H9 (cell line): ENCODE measurements around the gene ORAI2. TPM values are rescaled to one million over a fixed set of nuclear protein-coding genes. Genes with fewer than 3 reads are reported as not detected.

Experiments used
- DNase-seq: peaks from one replicate; pipeline ENCODE4 v3.0.0-alpha.2; 2017
- H2AFZ ChIP-seq: one replicate; pipeline ENCODE4 v1.6.1; 2013; ENCODE audit warnings: mild to moderate bottlenecking, low read length, control low read depth, moderate library complexity
- H2AK5ac ChIP-seq: 2 replicates; pipeline ENCODE4 v1.6.1; 2013; ENCODE audit warnings: low read length, control low read depth, mixed read lengths; ENCODE audit not compliant: insufficient read length
- H2BK120ac ChIP-seq: one replicate; pipeline ENCODE4 v1.6.1; 2013; ENCODE audit warnings: low read depth, mild to moderate bottlenecking, low read length, control low read depth, inconsistent platforms; ENCODE audit not compliant: poor library complexity, severe bottlenecking
- H2BK12ac ChIP-seq: 2 replicates; pipeline ENCODE4 v1.6.1; 2013; ENCODE audit warnings: low read length, control low read depth, mixed read lengths, low read depth; ENCODE audit not compliant: insufficient read length
- H2BK15ac ChIP-seq: 2 replicates; pipeline ENCODE4 v1.6.1; 2013; ENCODE audit warnings: low read depth, low read length, control low read depth
- H2BK20ac ChIP-seq: one replicate; pipeline ENCODE4 v1.6.1; 2013; ENCODE audit warnings: low read depth, mild to moderate bottlenecking, low read length, control low read depth, inconsistent platforms; ENCODE audit not compliant: poor library complexity, severe bottlenecking
- H2BK5ac ChIP-seq: 2 replicates; pipeline ENCODE4 v1.6.1; 2013; ENCODE audit warnings: low read length, control low read depth, mixed read lengths; ENCODE audit not compliant: insufficient read length
- H3K14ac ChIP-seq: 2 replicates; pipeline ENCODE4 v1.6.1; 2013; ENCODE audit warnings: low read length, control low read depth; ENCODE audit not compliant: insufficient read depth
- H3K18ac ChIP-seq: 2 replicates; pipeline ENCODE4 v1.6.1; 2013; ENCODE audit warnings: low read depth, mild to moderate bottlenecking, mixed read lengths, low read length, control low read depth; ENCODE audit not compliant: insufficient read length
- H3K23ac ChIP-seq: 2 replicates; pipeline ENCODE4 v1.6.1; 2013; ENCODE audit warnings: low read length, control low read depth, mixed read lengths, low read depth; ENCODE audit not compliant: insufficient read length
- H3K23me2 ChIP-seq: 2 replicates; pipeline ENCODE4 v1.6.1; 2013; ENCODE audit warnings: low read depth, mild to moderate bottlenecking, mixed read lengths, low read length, control low read depth; ENCODE audit not compliant: insufficient read length, poor library complexity, severe bottlenecking
- H3K27ac ChIP-seq: 2 replicates; pipeline ENCODE4 v1.5.1; 2013; ENCODE audit warnings: low read length, control low read depth, mixed read lengths, low read depth; ENCODE audit not compliant: insufficient read length
- H3K27me3 ChIP-seq: 2 replicates; pipeline ENCODE4 v1.6.1; 2013; ENCODE audit warnings: low read length, control low read depth, inconsistent platforms; ENCODE audit not compliant: insufficient read depth
- H3K4ac ChIP-seq: 2 replicates; pipeline ENCODE4 v1.6.1; 2013; ENCODE audit warnings: low read depth, mild to moderate bottlenecking, control low read depth, inconsistent platforms, low read length, moderate library complexity
- H3K4me1 ChIP-seq: 2 replicates; pipeline ENCODE4 v1.6.1; 2013; ENCODE audit warnings: low read length, control low read depth, inconsistent platforms; ENCODE audit not compliant: insufficient read depth
- H3K4me2 ChIP-seq: 2 replicates; pipeline ENCODE4 v1.6.1; 2013; ENCODE audit warnings: low read length, control low read depth, mixed read lengths; ENCODE audit not compliant: insufficient read length, insufficient read depth
- H3K56ac ChIP-seq: 2 replicates; pipeline ENCODE4 v1.6.1; 2013; ENCODE audit warnings: low read depth, mild to moderate bottlenecking, mixed read lengths, low read length, control low read depth; ENCODE audit not compliant: insufficient read length
- H3K79me1 ChIP-seq: 2 replicates; pipeline ENCODE4 v1.6.1; 2013; ENCODE audit warnings: low read depth, mild to moderate bottlenecking, moderate library complexity, low read length, control low read depth, inconsistent platforms; ENCODE audit not compliant: insufficient read depth, poor library complexity, severe bottlenecking
- H3K79me2 ChIP-seq: 2 replicates; pipeline ENCODE4 v1.6.1; 2013; ENCODE audit warnings: low read length, control low read depth, inconsistent platforms; ENCODE audit not compliant: insufficient read depth
- H3K9ac ChIP-seq: 2 replicates; pipeline ENCODE4 v1.6.1; 2013; ENCODE audit warnings: low read length, control low read depth, mixed read lengths; ENCODE audit not compliant: insufficient read length; ENCODE audit errors: extremely low read depth
- H3K9me3 ChIP-seq: one replicate; pipeline ENCODE4 v1.6.1; 2013; ENCODE audit warnings: low read depth, low read length, inconsistent platforms; ENCODE audit not compliant: control insufficient read depth
- H3T11ph ChIP-seq: one replicate; pipeline ENCODE4 v1.6.1; 2013; ENCODE audit warnings: mild to moderate bottlenecking, low read length, control low read depth, inconsistent platforms
- H4K20me1 ChIP-seq: one replicate; pipeline ENCODE4 v1.6.1; 2013; ENCODE audit not compliant: control insufficient read depth, insufficient read length, insufficient read depth
- H4K5ac ChIP-seq: 2 replicates; pipeline ENCODE4 v1.6.1; 2013; ENCODE audit warnings: low read depth, mild to moderate bottlenecking, mixed read lengths, low read length, control low read depth; ENCODE audit not compliant: insufficient read length
- H4K8ac ChIP-seq: replicated peaks from 2 replicates; pipeline ENCODE4 v1.6.1; 2013; ENCODE audit warnings: low read length, control low read depth, mixed read lengths, low read depth; ENCODE audit not compliant: insufficient read length
- H4K91ac ChIP-seq: 2 replicates; pipeline ENCODE4 v1.6.1; 2013; ENCODE audit warnings: low read depth, mild to moderate bottlenecking, moderate library complexity, mixed read lengths, low read length, control low read depth; ENCODE audit not compliant: insufficient read length
- H3K27ac Mint-ChIP-seq, 3 experiments: 2 replicates in 2 of 3; 3 replicates in 1 of 3; pipeline ENCODE4 v1.8.0; 2020 to 2021; ENCODE audit warnings: mixed read lengths in 3 of 3, mild to moderate bottlenecking in 1 of 3, moderate library complexity in 1 of 3
- H3K27me3 Mint-ChIP-seq: 2 replicates; pipeline ENCODE4 v1.8.0; 2021; ENCODE audit warnings: low read depth, mild to moderate bottlenecking, moderate library complexity, mixed read lengths
- H3K36me3 Mint-ChIP-seq, 3 experiments: 2 replicates in 2 of 3; 3 replicates in 1 of 3; pipeline ENCODE4 v1.8.0; 2020 to 2021; ENCODE audit warnings: low read depth in 3 of 3, mixed read lengths in 3 of 3; ENCODE audit not compliant: insufficient read depth in 1 of 3
- H3K4me1 Mint-ChIP-seq, 2 experiments: 2 replicates each; pipeline ENCODE4 v1.8.0; 2020; ENCODE audit warnings: mixed read lengths in 2 of 2
- H3K4me3 Mint-ChIP-seq, 2 experiments: 2 replicates in 1 of 2; 3 replicates in 1 of 2; pipeline ENCODE4 v1.8.0; 2020 to 2021; ENCODE audit warnings: mild to moderate bottlenecking in 2 of 2, mixed read lengths in 2 of 2, moderate library complexity in 1 of 2
- H3K9me3 Mint-ChIP-seq, 2 experiments: 2 replicates in 1 of 2; 3 replicates in 1 of 2; pipeline ENCODE4 v1.8.0; 2020; ENCODE audit warnings: mild to moderate bottlenecking in 2 of 2, mixed read lengths in 2 of 2, moderate library complexity in 1 of 2
- WGBS: extraction: QIAGEN DNeasy Blood & Tissue Kit; methylation state at CpG from one replicate; pipeline ENCODE4 v1.1.7; 2013; ENCODE audit warnings: missing lambda C conversion rate, low lambda C conversion rate, mixed read lengths; ENCODE audit not compliant: insufficient read length; ENCODE audit errors: extremely low coverage; 5-methylcytosine and 5-hydroxymethylcytosine counted together
- total RNA-seq: library from RNA; stranded (reverse); gene quantifications from 2 replicates; pipeline ENCODE4 v1.2.1, GENCODE V29; 2021
- TF ChIP-seq, protein P1 (sequence below): fragments of 200-600 bp; sonication (generic); conservative IDR thresholded peaks from 3 replicates; pipeline ENCODE4 v1.8.0; 2021; ENCODE audit warnings: antibody characterized with exemption, mild to moderate bottlenecking

ORAI2 gene
- total RNA-seq, 1 experiment from 2014 or later: 26.6 TPM

DNA sequence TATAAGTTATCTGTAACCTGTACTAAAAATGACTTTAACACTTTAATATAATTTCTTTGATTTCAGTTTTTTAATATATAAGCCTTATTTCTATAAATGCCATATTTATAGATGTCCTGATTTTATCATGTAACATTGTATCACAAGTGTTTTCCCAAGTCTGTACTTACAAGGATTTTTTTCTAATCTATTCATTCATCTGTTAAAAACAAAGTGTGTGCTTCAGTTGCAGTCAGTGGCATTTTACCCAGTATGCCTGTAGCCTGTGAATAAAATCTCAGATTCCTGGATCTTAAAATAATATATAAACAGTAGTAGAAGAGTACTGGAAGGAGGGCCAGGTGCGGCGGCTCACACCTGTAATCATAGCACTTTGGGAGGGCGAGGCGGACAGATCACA, 19.8 kb upstream of the ORAI2 start:
- H3K27me3 Mint-ChIP-seq: no peaks in the 10 kb centered on the region
- H2BK12ac ChIP-seq: no peak overlapping the region
- no peak overlapping the region for H3K4me3 Mint-ChIP-seq
- no peak overlapping the region for H2AFZ ChIP-seq
- H3K27ac Mint-ChIP-seq: no peak overlapping the region
- H4K5ac ChIP-seq: no peak overlapping the region
- no peak overlapping the region for H3K23ac ChIP-seq
- peaks cover 7 to 13% of the 10 kb centered on the region in 2 experiments for H3K9me3 Mint-ChIP-seq
- TF ChIP-seq, protein P1, sequence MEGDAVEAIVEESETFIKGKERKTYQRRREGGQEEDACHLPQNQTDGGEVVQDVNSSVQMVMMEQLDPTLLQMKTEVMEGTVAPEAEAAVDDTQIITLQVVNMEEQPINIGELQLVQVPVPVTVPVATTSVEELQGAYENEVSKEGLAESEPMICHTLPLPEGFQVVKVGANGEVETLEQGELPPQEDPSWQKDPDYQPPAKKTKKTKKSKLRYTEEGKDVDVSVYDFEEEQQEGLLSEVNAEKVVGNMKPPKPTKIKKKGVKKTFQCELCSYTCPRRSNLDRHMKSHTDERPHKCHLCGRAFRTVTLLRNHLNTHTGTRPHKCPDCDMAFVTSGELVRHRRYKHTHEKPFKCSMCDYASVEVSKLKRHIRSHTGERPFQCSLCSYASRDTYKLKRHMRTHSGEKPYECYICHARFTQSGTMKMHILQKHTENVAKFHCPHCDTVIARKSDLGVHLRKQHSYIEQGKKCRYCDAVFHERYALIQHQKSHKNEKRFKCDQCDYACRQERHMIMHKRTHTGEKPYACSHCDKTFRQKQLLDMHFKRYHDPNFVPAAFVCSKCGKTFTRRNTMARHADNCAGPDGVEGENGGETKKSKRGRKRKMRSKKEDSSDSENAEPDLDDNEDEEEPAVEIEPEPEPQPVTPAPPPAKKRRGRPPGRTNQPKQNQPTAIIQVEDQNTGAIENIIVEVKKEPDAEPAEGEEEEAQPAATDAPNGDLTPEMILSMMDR: no peak
- H2BK20ac ChIP-seq: no peak overlapping the region
- no peak overlapping the region for H2AK5ac ChIP-seq
- no peaks in the 10 kb centered on the region for H3K79me1 ChIP-seq
- H3K18ac ChIP-seq: no peak overlapping the region
- H3K4me1 ChIP-seq: no peaks in the 10 kb centered on the region
- no peak for DNase-seq
- no peak overlapping the region for H2BK15ac ChIP-seq
- no peak overlapping the region for H2BK120ac ChIP-seq
- no peak overlapping the region for H3T11ph ChIP-seq
- H3K79me2 ChIP-seq: no peaks in the 10 kb centered on the region
- no peaks in the 10 kb centered on the region for H3K23me2 ChIP-seq
- no peak overlapping the region for H3K9ac ChIP-seq
- H2BK5ac ChIP-seq: no peak overlapping the region
- no CpG with 5 or more reads among the region's 4 CpGs for WGBS
- no peak overlapping the region for H3K14ac ChIP-seq
- no peak overlapping the region for H3K4me2 ChIP-seq
- no peaks in the 10 kb centered on the region for H3K27me3 ChIP-seq
- H3K56ac ChIP-seq: no peak overlapping the region
- no peaks in the 10 kb centered on the region for H3K4me1 Mint-ChIP-seq
- H3K4ac ChIP-seq: no peak overlapping the region
- H3K36me3 Mint-ChIP-seq: peaks cover 33 to 82% (median 75%) of the 10 kb centered on the region in 3 experiments
- no peak overlapping the region for H4K91ac ChIP-seq
- no peak overlapping the region for H4K8ac ChIP-seq
- no peaks in the 10 kb centered on the region for H4K20me1 ChIP-seq
- no peaks in the 10 kb centered on the region for H3K9me3 ChIP-seq
- no peak overlapping the region for H3K27ac ChIP-seq
